Central memory CD8-positive, alpha-beta T cell (primary cell): Measurements from ENCODE around the gene TSPAN5.

Experiments used
- ATAC-seq: fragments of 150-1000 bp; cut with Tn5 transposase; replicated peaks from 2 replicates; pipeline ENCODE4 v1.10.0; 2022; ENCODE audit warnings: mild to moderate bottlenecking, moderate FRiP score, moderate number of reproducible peaks; ENCODE audit not compliant: poor library complexity, severe bottlenecking; ENCODE audit errors: extremely low read depth
- DNase-seq, 2 donors: peaks; one replicate each; pipeline ENCODE4 v3.0.0; 2021; ENCODE audit warnings: low spot score in 2 of 2
- H3K27ac Mint-ChIP-seq: one replicate; pipeline ENCODE4 v1.8.0; 2022; ENCODE audit warnings: low read depth, mild to moderate bottlenecking, moderate library complexity, mixed read lengths
- H3K27me3 Mint-ChIP-seq: one replicate; pipeline ENCODE4 v1.8.0; 2022; ENCODE audit warnings: mixed read lengths
- H3K36me3 Mint-ChIP-seq: one replicate; pipeline ENCODE4 v1.8.0; 2022; ENCODE audit warnings: mild to moderate bottlenecking, moderate library complexity, mixed read lengths; ENCODE audit not compliant: insufficient read depth
- H3K4me1 Mint-ChIP-seq: one replicate; pipeline ENCODE4 v1.8.0; 2022; ENCODE audit warnings: mixed read lengths
- H3K4me3 Mint-ChIP-seq: one replicate; pipeline ENCODE4 v1.8.0; 2022; ENCODE audit warnings: mild to moderate bottlenecking, moderate library complexity, mixed read lengths
- H3K9me3 Mint-ChIP-seq: one replicate; pipeline ENCODE4 v1.8.0; 2022; ENCODE audit warnings: mixed read lengths

TSPAN5 gene

DNA sequence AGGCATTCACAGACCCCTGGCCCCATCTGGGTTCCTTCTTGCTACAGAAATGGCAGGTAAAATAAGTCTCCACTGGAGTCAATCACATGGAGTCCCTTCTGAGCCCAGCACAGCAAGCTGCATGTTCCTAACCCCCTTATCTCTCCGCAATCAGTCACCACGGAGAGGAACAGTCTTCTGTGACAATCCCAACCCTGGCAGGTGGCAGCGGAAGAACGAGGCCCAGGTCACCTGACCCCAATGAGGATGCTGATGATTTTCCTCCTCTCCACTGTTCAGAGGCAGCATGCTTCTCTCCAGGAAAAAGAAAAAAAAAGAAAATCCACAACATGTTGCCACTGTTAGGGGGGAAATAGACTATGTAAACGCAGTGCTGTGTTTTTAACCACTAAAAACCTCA is 50.1 kb downstream of the TSPAN5 start:
- Mint-ChIP-seq H3K9me3 (no peaks in the 10 kb centered on the region), H3K27ac (no peak overlapping the region), H3K4me3 (no peak overlapping the region), H3K36me3 (peaks cover 2% of the 10 kb centered on the region), H3K4me1 (peaks cover 43% of the 10 kb centered on the region), H3K27me3 (no peaks in the 10 kb centered on the region)
- ATAC-seq = no peak
- no peak for DNase-seq

GRCh38 chr4:98606894-98607293 is 51.5 kb downstream of the TSPAN5 start:
- Mint-ChIP-seq H3K27ac (no peak overlapping the region), H3K27me3 (no peaks in the 10 kb centered on the region), H3K4me1 (peaks cover 44% of the 10 kb centered on the region), H3K9me3 (no peaks in the 10 kb centered on the region), H3K36me3 (peaks cover 2% of the 10 kb centered on the region), H3K4me3 (no peak overlapping the region)
- ATAC-seq (no peak), DNase-seq (no peak)

GRCh38 chr4:98605216-98605615 is 53.2 kb downstream of the TSPAN5 start:
- ATAC-seq (no peak), DNase-seq (no peak)
- peaks cover 56% of the 10 kb centered on the region for H3K4me1 Mint-ChIP-seq
- H3K27ac Mint-ChIP-seq = no peak overlapping the region
- H3K4me3 Mint-ChIP-seq = no peak overlapping the region
- no peaks in the 10 kb centered on the region for H3K27me3 Mint-ChIP-seq
- H3K36me3 Mint-ChIP-seq = peaks cover 2% of the 10 kb centered on the region
- no peaks in the 10 kb centered on the region for H3K9me3 Mint-ChIP-seq

- H3K36me3 Mint-ChIP-seq = peaks cover 3% of the 10 kb centered on the region
- no peak overlapping the region for H3K27ac Mint-ChIP-seq
- H3K27me3 Mint-ChIP-seq = no peaks in the 10 kb centered on the region
- no peak for ATAC-seq
- H3K9me3 Mint-ChIP-seq = no peaks in the 10 kb centered on the region
- H3K4me3 Mint-ChIP-seq = peak overlapping the region; percentile 71
- DNase-seq = no peak
- peaks cover 56% of the 10 kb centered on the region for H3K4me1 Mint-ChIP-seq
Observed at GRCh38 chr4:98604723-98605122, 53.7 kb downstream of the TSPAN5 start.

DNA sequence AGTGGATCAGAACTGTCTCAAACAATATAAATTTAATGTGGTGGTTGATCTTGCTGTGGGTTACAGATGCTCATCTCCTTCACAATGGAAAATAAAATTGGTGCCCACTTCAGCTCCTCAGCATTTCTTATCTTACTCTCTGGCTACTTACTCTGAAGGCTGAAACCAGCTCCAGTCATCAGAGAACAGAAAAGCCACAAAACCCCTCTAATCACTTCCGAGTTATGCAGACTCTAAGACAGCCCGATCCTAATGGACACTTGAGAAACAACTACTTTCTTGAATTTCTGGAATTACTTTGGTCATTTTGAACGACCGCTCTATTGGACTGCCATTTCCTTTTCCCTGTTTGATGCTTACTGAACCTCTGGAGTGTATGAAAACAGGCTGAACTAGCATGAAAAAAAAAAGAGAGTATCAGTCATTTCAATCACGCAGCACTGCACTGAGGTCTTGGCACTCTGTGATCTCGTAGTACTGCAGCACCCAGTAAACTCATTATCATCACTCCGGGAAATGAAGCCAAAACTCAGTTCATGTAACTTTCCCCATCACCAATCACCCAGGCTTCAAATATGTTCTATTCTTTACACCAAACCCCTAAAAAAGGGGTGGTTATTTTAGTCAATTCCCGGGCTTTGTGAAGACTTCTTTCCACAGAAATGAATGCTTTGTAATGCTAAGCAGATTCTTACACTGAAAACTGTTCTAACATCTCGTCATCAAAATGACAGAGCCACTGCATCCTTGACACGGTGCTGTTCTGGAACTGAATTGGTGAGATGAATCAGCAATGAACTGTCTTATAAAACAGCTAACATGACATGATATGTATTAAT is 54.5 kb downstream of the TSPAN5 start:
- Mint-ChIP-seq H3K36me3 (peaks cover 6% of the 10 kb centered on the region), H3K4me3 (peak overlapping the region; percentile 71), H3K9me3 (no peaks in the 10 kb centered on the region), H3K27me3 (no peaks in the 10 kb centered on the region), H3K4me1 (peaks cover 50% of the 10 kb centered on the region), H3K27ac (peak overlapping the region; percentile 74)
- DNase-seq (no peak), ATAC-seq (peak; percentile 33)

- Mint-ChIP-seq H3K27me3 (no peaks in the 10 kb centered on the region), H3K4me3 (peak overlapping the region; percentile 39), H3K36me3 (peaks cover 4% of the 10 kb centered on the region), H3K9me3 (no peaks in the 10 kb centered on the region), H3K4me1 (peaks cover 43% of the 10 kb centered on the region), H3K27ac (peak overlapping the region; percentile 42)
- ATAC-seq (no peak), DNase-seq (no peak)
Observed at GRCh38 chr4:98602270-98602669, 56.1 kb downstream of the TSPAN5 start.

- DNase-seq (no peak), ATAC-seq (peak; percentile 56)
- peaks cover 4% of the 10 kb centered on the region for H3K36me3 Mint-ChIP-seq
- peaks cover 43% of the 10 kb centered on the region for H3K4me1 Mint-ChIP-seq
- no peaks in the 10 kb centered on the region for H3K27me3 Mint-ChIP-seq
- peak overlapping the region; percentile 36 for H3K4me3 Mint-ChIP-seq
- no peaks in the 10 kb centered on the region for H3K9me3 Mint-ChIP-seq
- peak overlapping the region; percentile 44 for H3K27ac Mint-ChIP-seq
Observed at GRCh38 chr4:98601708-98602107, 56.7 kb downstream of the TSPAN5 start.

- ATAC-seq (no peak), DNase-seq (no peak)
- Mint-ChIP-seq H3K4me1 (peaks cover 43% of the 10 kb centered on the region), H3K9me3 (no peaks in the 10 kb centered on the region), H3K27me3 (no peaks in the 10 kb centered on the region), H3K27ac (no peak overlapping the region), H3K36me3 (peaks cover 4% of the 10 kb centered on the region), H3K4me3 (no peak overlapping the region)
Observed at GRCh38 chr4:98599617-98600205, 58.7 kb downstream of the TSPAN5 start.

GRCh38 chr4:98586962-98587354 is 71.5 kb downstream of the TSPAN5 start:
- H3K4me3 Mint-ChIP-seq = no peak overlapping the region
- DNase-seq = no peak
- no peaks in the 10 kb centered on the region for H3K9me3 Mint-ChIP-seq

GRCh38 chr4:98586291-98586961 is 72.0 kb downstream of the TSPAN5 start:
- Mint-ChIP-seq H3K9me3 (no peaks in the 10 kb centered on the region), H3K4me3 (no peak overlapping the region), H3K27me3 (no peaks in the 10 kb centered on the region), H3K36me3 (no peaks in the 10 kb centered on the region), H3K4me1 (peaks cover 16% of the 10 kb centered on the region), H3K27ac (no peak overlapping the region)
- no peak for DNase-seq
- ATAC-seq = no peak

More at GRCh38 chr4:98586962-98587354, 71.5 kb downstream of the TSPAN5 start:
- no peaks in the 10 kb centered on the region for H3K36me3 Mint-ChIP-seq
- H3K27ac Mint-ChIP-seq = no peak overlapping the region
- peaks cover 16% of the 10 kb centered on the region for H3K4me1 Mint-ChIP-seq
- no peak for ATAC-seq
- no peaks in the 10 kb centered on the region for H3K27me3 Mint-ChIP-seq

GRCh38 chr4:98585596-98585995 is 72.8 kb downstream of the TSPAN5 start:
- peaks cover 20% of the 10 kb centered on the region for H3K4me1 Mint-ChIP-seq
- DNase-seq (no peak), ATAC-seq (no peak)
- H3K27me3 Mint-ChIP-seq = no peaks in the 10 kb centered on the region
- H3K9me3 Mint-ChIP-seq = no peaks in the 10 kb centered on the region
- H3K27ac Mint-ChIP-seq = no peak overlapping the region
- H3K36me3 Mint-ChIP-seq = no peaks in the 10 kb centered on the region
- H3K4me3 Mint-ChIP-seq = no peak overlapping the region

DNA sequence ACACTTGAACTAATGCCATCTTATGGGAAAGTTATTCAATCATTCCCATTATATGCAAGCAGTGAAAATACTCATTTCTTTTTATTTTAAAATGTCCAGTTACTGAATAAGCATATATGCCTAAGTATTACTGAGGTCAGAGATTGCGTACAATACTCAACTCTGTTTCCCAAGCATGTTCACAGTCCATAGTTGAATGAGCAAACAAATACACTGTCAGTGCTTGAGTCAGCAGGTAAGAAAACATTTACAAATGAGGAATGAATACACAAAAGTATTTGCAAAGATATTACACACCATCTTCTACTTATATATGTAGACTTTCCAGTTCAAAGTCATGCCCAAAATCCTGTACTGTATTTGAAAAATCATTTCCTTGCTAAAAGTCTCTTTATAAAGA is 74.1 kb downstream of the TSPAN5 start:
- no peaks in the 10 kb centered on the region for H3K36me3 Mint-ChIP-seq
- no peaks in the 10 kb centered on the region for H3K27me3 Mint-ChIP-seq
- DNase-seq = no peak
- no peak for ATAC-seq
- peaks cover 27% of the 10 kb centered on the region for H3K4me1 Mint-ChIP-seq
- H3K9me3 Mint-ChIP-seq = no peaks in the 10 kb centered on the region
- H3K4me3 Mint-ChIP-seq = no peak overlapping the region
- H3K27ac Mint-ChIP-seq = no peak overlapping the region

GRCh38 chr4:98583265-98583664 is 75.1 kb downstream of the TSPAN5 start:
- Mint-ChIP-seq H3K4me1 (peaks cover 36% of the 10 kb centered on the region), H3K36me3 (no peaks in the 10 kb centered on the region)
- ATAC-seq = no peak

More at GRCh38 chr4:98583265-98583664, 75.1 kb downstream of the TSPAN5 start:
- Mint-ChIP-seq H3K4me3 (no peak overlapping the region), H3K9me3 (no peaks in the 10 kb centered on the region), H3K27me3 (no peaks in the 10 kb centered on the region), H3K27ac (no peak overlapping the region)
- no peak for DNase-seq
